ENCODE results near the gene ARL15. TPM values are rescaled to one million over a fixed set of nuclear protein-coding genes. Genes with fewer than 3 reads are reported as not detected.

ARL15 gene
- total and polyA plus RNA-seq, 9 of the 15 experiments (the other 6 are each of a cell fraction or from before 2014, with no cell fraction given) = 18.5 to 80.4 (median 57.0) TPM

GRCh38 chr5:54341971-54342370 lies 31.6 kb upstream of the ARL15 start:
- FAIRE-seq (no peak), DNase-seq (ENCODE audit: extremely low read depth in 1 of 4, low spot score in 3 of 4) (no peak), ATAC-seq (no peak)
- no peaks in the 10 kb centered on the region for H3K27me3 ChIP-seq (ENCODE audit: control insufficient read depth in 2 of 2, insufficient read depth in 2 of 2, low read length in 2 of 2)
- no peak overlapping the region for H3K4me2 ChIP-seq (ENCODE audit: insufficient read depth, low read length)
- H2AFZ ChIP-seq (ENCODE audit: low read depth, low read length) = no peak overlapping the region
- H3K27ac ChIP-seq (ENCODE audit: extremely low read depth, low read depth, low read length) = no peak overlapping the region
- no peaks in the 10 kb centered on the region for H3K9me1 ChIP-seq (ENCODE audit: control insufficient read depth, insufficient read depth, low read length)
- peaks cover 6% of the 10 kb centered on the region for H3K9me3 ChIP-seq (replicated peaks; ENCODE audit: control insufficient read depth, insufficient read depth, low read depth, low read length)
- WGBS (ENCODE audit: insufficient coverage, low coverage, missing lambda C conversion rate) = 96% methylated on average over 2 of the region's 2 CpGs
- H3K9ac ChIP-seq (ENCODE audit: insufficient read depth in 1 of 2, low read depth in 2 of 2, low read length in 2 of 2) = no peak overlapping the region
- H4K20me1 ChIP-seq (replicated peaks; ENCODE audit: control insufficient read depth, insufficient read depth, low read length) = no peaks in the 10 kb centered on the region
- peaks cover 59% of the 10 kb centered on the region for H3K36me3 ChIP-seq (ENCODE audit: control insufficient read depth, insufficient read depth, low read length)
- intact Hi-C loops (cut with micrococcal nuclease) = no loop called here
- no peaks in the 10 kb centered on the region; a peak in 1 of 5 replicates for H3K4me1 ChIP-seq (replicated peaks in 1 of 2; ENCODE audit: control insufficient read depth in 2 of 2, insufficient read depth in 2 of 2, low read length in 2 of 2)
- in situ Hi-C loops (cut with MboI) = no loop called here
- peaks cover 52% of the 10 kb centered on the region for H3K79me2 ChIP-seq (ENCODE audit: control insufficient read depth, insufficient read depth, low read length)
- POLR2A ChIA-PET = no interaction called here
- CTCF ChIA-PET (ENCODE audit: low intra/inter-chr PET ratio) = no interaction called here
- BruUV-seq (replicated peaks) = no TSS peak
- no peak overlapping the region for H3K4me3 ChIP-seq
- TF ChIP-seq FOXO4 (CRISPR knock-in tag; IDR thresholded peaks at IDR 0.05) = no peak
- TF ChIP-seq NONO (IDR thresholded peaks at IDR 0.05; ENCODE audit: low read depth in 2 of 2, low read length in 1 of 2) = no peak
- no peak for TF ChIP-seq MEF2D (tag; conservative IDR thresholded peaks at IDR 0.05; ENCODE audit: low read depth)
- no peak for TF ChIP-seq DIDO1 (tag; IDR thresholded peaks at IDR 0.05; ENCODE audit: low read depth)
- TF ChIP-seq EP300 (IDR thresholded peaks at IDR 0.05; ENCODE audit: low read length) = no peak
- TF ChIP-seq E2F8 (IDR thresholded peaks at IDR 0.05; ENCODE audit: low read depth, partially characterized antibody) = no peak
- no peak for TF ChIP-seq E2F1 (CRISPR knock-in tag; IDR thresholded peaks at IDR 0.05)
- no peak for TF ChIP-seq MNT (conservative IDR thresholded peaks at IDR 0.05)
- no peak for TF ChIP-seq DDX20 (tag; IDR thresholded peaks at IDR 0.05; ENCODE audit: low read depth)
- TF ChIP-seq SMAD2 (IDR thresholded peaks at IDR 0.05; ENCODE audit: low read depth, low read length) = no peak
- no peak for TF ChIP-seq VEZF1 (CRISPR knock-in tag; IDR thresholded peaks at IDR 0.05)
- TF ChIP-seq NR2C2 (CRISPR knock-in tag; IDR thresholded peaks at IDR 0.05) = no peak
- no peak for TF ChIP-seq NR2C2 (tag; IDR thresholded peaks at IDR 0.05)
- no peak for TF ChIP-seq NR2F6 (CRISPR knock-in tag; IDR thresholded peaks at IDR 0.05)

Measured in K562 (cell line).